HepG2 (cell line): ENCODE measurements around the gene PGGT1B. TPM values are rescaled to one million over a fixed set of nuclear protein-coding genes. Genes with fewer than 3 reads are reported as not detected.

ENCODE experiments used
- ARNT ChIP-seq: fragments of 450-650 bp; IDR thresholded peaks from 2 replicates; pipeline ENCODE4 v1.6.1; 2017
- CAMTA2 ChIP-seq: sonication (generic); formaldehyde crosslinking; IDR thresholded peaks from 2 replicates; pipeline ENCODE4 v1.4.0; 2020; ENCODE audit warnings: mild to moderate bottlenecking, missing genetic modification reagents, borderline replicate concordance
- ELF3 ChIP-seq: IDR thresholded peaks from 2 replicates; pipeline ENCODE4 v1.6.1; 2016; ENCODE audit warnings: missing genetic modification reagents, missing compliant biosample characterization
- GATAD2A ChIP-seq: IDR thresholded peaks from 2 replicates; pipeline ENCODE4 v1.6.1; 2016
- GTF3A ChIP-seq: sonication (generic); formaldehyde crosslinking; conservative IDR thresholded peaks from 2 replicates; pipeline ENCODE4 v1.4.0; 2020; ENCODE audit warnings: mild to moderate bottlenecking, missing genetic modification reagents
- HOXA5 ChIP-seq: sonication (generic); formaldehyde crosslinking; IDR thresholded peaks from 2 replicates; pipeline ENCODE4 v1.4.0; 2020; ENCODE audit warnings: missing genetic modification reagents
- KLF15 ChIP-seq: sonication (generic); formaldehyde crosslinking; IDR thresholded peaks from 2 replicates; pipeline ENCODE4 v1.8.1; 2023; ENCODE audit warnings: borderline replicate concordance, mild to moderate bottlenecking, inconsistent platforms, missing genetic modification reagents, mixed read lengths
- MAFK ChIP-seq, 2 experiments: IDR thresholded peaks in 1 of 2; conservative IDR thresholded peaks in 1 of 2; 2 replicates each; pipeline ENCODE4 v1.6.1; 2011; ENCODE audit warnings: improper control_type of control experiment in 2 of 2, low read length in 2 of 2
- NFE2L2 ChIP-seq: fragments of 150-350 bp; IDR thresholded peaks from 2 replicates; pipeline ENCODE4 v1.6.1; 2014; ENCODE audit warnings: low read length
- NONO ChIP-seq, 2 experiments: fragments of 450-650 bp in 1 of 2; sonication (generic) in 1 of 2; formaldehyde crosslinking in 1 of 2; IDR thresholded peaks in 1 of 2; conservative IDR thresholded peaks in 1 of 2; 2 replicates each; pipeline versions ENCODE4 v1.6.1 to v1.8.0; 2017 to 2022; ENCODE audit warnings: mild to moderate bottlenecking in 1 of 2, missing genetic modification reagents in 1 of 2, moderate library complexity in 1 of 2
- RARA ChIP-seq: IDR thresholded peaks from 2 replicates; pipeline ENCODE4 v1.6.1; 2016; ENCODE audit warnings: missing genetic modification reagents, missing compliant biosample characterization
- RFXANK ChIP-seq: IDR thresholded peaks from 2 replicates; pipeline ENCODE4 v1.6.1; 2016
- SMARCE1 ChIP-seq: fragments of 450-650 bp; IDR thresholded peaks from 2 replicates; pipeline ENCODE4 v1.6.1; 2017; ENCODE audit warnings: borderline replicate concordance
- SYNCRIP ChIP-seq: fragments of 200-400 bp; formaldehyde crosslinking; IDR thresholded peaks from 2 replicates; pipeline ENCODE4 v1.6.1; 2018; ENCODE audit warnings: mild to moderate bottlenecking, low read depth, low read length; ENCODE audit not compliant: insufficient read depth
- TBX2 ChIP-seq: sonication (generic); formaldehyde crosslinking; IDR thresholded peaks from 2 replicates; pipeline ENCODE4 v1.5.0; 2020; ENCODE audit warnings: missing genetic modification reagents, mild to moderate bottlenecking, borderline replicate concordance
- TCF7 ChIP-seq: sonication (generic); IDR thresholded peaks from 2 replicates; pipeline ENCODE4 v1.6.1; 2016; ENCODE audit warnings: antibody characterized with exemption, low read depth
- ZBTB26 ChIP-seq: IDR thresholded peaks from 2 replicates; pipeline ENCODE4 v1.6.1; 2016; ENCODE audit warnings: missing compliant biosample characterization, missing genetic modification reagents, borderline replicate concordance
- ZNF205 ChIP-seq: IDR thresholded peaks from 2 replicates; pipeline ENCODE4 v1.6.1; 2018; ENCODE audit warnings: missing biosample characterization, missing genetic modification reagents
- ZNF30 ChIP-seq: sonication (generic); formaldehyde crosslinking; IDR thresholded peaks from 2 replicates; pipeline ENCODE4 v1.5.0; 2020; ENCODE audit warnings: mild to moderate bottlenecking, missing genetic modification reagents
- ZNF547 ChIP-seq: sonication (generic); formaldehyde crosslinking; IDR thresholded peaks from 2 replicates; pipeline ENCODE4 v1.5.1; 2020; ENCODE audit warnings: mild to moderate bottlenecking, missing genetic modification reagents
- ZNF552 ChIP-seq: sonication (generic); formaldehyde crosslinking; IDR thresholded peaks from 2 replicates; pipeline ENCODE4 v1.9.0; 2022; ENCODE audit warnings: missing genetic modification reagents, mild to moderate bottlenecking, borderline replicate concordance
- ZNF558 ChIP-seq: sonication (generic); formaldehyde crosslinking; IDR thresholded peaks from 2 replicates; pipeline ENCODE4 v1.9.0; 2022; ENCODE audit warnings: mild to moderate bottlenecking, missing genetic modification reagents, borderline replicate concordance
- polyA plus RNA-seq, 8 experiments: library from polyadenylated mRNA; depleted of rRNA in 3 of 8; stranded (reverse) in 7 of 8; unstranded in 1 of 8; fragments of >200 nt; fragmentation: Illumina TruSeq in 4 of 8; extraction: Trizol in 4 of 8; gene quantifications; 2 replicates each; pipeline versions ENCODE4 v1.2.1 to v1.2.3, GENCODE V29; 2011 to 2016; ENCODE audit warnings: low read depth in 4 of 8, missing spikeins in 1 of 8, mixed read lengths in 1 of 8; ENCODE audit not compliant: insufficient read depth in 1 of 8
- total RNA-seq, 5 experiments: library from RNA; depleted of rRNA; stranded (reverse); fragments of >200 nt; fragmentation: Illumina TruSeq; extraction: Trizol; gene quantifications; 2 replicates each; pipeline ENCODE4 v1.2.3, GENCODE V29; 2016; ENCODE audit warnings: low read depth in 1 of 5
- TF ChIP-seq, protein P1 (sequence below): sonication (generic); formaldehyde crosslinking; IDR thresholded peaks from 2 replicates; pipeline ENCODE4 v1.9.0; 2021; ENCODE audit warnings: missing genetic modification reagents, mild to moderate bottlenecking, borderline replicate concordance
- TF ChIP-seq, protein P2 (sequence below): sonication (generic); formaldehyde crosslinking; IDR thresholded peaks from 2 replicates; pipeline ENCODE4 v1.4.0; 2020; ENCODE audit warnings: mild to moderate bottlenecking, low read depth, missing genetic modification reagents
- TF ChIP-seq, protein P3 (sequence below): sonication (generic); formaldehyde crosslinking; IDR thresholded peaks from 2 replicates; pipeline ENCODE4 v1.4.0; 2020; ENCODE audit warnings: mild to moderate bottlenecking, missing genetic modification reagents, borderline replicate concordance

PGGT1B gene
- total and polyA plus RNA-seq, 2 of the 13 experiments (the other 11 are each of a cell fraction or from before 2014, with no cell fraction given), result 2.4 to 42.7 TPM

DNA sequence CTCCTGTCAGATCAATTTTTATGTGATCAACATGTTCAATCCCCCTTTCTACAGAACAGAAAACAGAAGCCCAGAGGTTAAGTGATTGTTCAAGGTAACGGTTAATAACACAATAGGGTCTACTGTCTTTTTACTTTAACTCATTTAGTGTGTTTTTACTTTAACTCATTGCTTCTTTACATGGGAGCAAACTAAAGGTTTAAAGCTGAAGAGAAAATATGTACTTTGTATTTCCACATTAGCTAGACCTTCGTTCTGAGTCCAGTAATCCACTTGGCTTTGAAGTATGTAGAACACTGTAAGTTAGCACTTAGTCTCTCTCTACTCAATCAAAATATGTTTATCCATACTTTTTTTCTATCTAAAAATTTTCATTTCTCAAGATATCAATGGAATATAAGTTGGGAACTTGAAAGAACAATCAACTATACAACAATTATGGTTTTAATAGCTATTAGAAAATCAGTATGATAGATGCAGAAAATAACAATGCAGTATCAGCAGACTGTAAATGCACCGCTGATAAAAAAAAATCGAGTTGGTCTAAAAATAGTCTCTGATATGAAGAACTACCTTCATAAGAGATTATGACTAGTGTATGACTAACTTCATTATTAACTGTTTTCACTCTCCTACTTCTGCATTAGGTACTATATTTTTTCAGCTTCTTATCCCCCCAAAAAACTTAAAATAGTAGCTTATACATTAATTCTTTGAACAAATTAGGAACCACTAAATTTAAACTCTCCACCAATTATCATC lies 20.6 kb downstream of the PGGT1B start (continued):
- TF ChIP-seq RARA (CRISPR knock-in tag), result 0 out of 2 replicates have a peak, but pooled peaks have one; percentile 43
- TF ChIP-seq, protein P1, sequence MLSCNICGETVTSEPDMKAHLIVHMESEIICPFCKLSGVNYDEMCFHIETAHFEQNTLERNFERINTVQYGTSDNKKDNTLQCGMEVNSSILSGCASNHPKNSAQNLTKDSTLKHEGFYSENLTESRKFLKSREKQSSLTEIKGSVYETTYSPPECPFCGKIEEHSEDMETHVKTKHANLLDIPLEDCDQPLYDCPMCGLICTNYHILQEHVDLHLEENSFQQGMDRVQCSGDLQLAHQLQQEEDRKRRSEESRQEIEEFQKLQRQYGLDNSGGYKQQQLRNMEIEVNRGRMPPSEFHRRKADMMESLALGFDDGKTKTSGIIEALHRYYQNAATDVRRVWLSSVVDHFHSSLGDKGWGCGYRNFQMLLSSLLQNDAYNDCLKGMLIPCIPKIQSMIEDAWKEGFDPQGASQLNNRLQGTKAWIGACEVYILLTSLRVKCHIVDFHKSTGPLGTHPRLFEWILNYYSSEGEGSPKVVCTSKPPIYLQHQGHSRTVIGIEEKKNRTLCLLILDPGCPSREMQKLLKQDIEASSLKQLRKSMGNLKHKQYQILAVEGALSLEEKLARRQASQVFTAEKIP (CRISPR knock-in tag), result no peak
- no peak for TF ChIP-seq SMARCE1
- TF ChIP-seq ZNF30 (CRISPR knock-in tag), result no peak
- TF ChIP-seq NFE2L2, result no peak
- TF ChIP-seq TBX2 (CRISPR knock-in tag), result no peak
- TF ChIP-seq ARNT, result no peak
- peak; percentile 73 for TF ChIP-seq TCF7
- TF ChIP-seq CAMTA2 (CRISPR knock-in tag), result no peak
- TF ChIP-seq KLF15 (CRISPR knock-in tag), result no peak
- TF ChIP-seq ZBTB26 (CRISPR knock-in tag), result no peak
- TF ChIP-seq, protein P2, sequence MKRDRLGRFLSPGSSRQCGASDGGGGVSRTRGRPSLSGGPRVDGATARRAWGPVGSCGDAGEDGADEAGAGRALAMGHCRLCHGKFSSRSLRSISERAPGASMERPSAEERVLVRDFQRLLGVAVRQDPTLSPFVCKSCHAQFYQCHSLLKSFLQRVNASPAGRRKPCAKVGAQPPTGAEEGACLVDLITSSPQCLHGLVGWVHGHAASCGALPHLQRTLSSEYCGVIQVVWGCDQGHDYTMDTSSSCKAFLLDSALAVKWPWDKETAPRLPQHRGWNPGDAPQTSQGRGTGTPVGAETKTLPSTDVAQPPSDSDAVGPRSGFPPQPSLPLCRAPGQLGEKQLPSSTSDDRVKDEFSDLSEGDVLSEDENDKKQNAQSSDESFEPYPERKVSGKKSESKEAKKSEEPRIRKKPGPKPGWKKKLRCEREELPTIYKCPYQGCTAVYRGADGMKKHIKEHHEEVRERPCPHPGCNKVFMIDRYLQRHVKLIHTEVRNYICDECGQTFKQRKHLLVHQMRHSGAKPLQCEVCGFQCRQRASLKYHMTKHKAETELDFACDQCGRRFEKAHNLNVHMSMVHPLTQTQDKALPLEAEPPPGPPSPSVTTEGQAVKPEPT (CRISPR knock-in tag), result no peak
- TF ChIP-seq ZNF205 (CRISPR knock-in tag), result peak; percentile 60; the same call in 1 of the 2 replicates
- TF ChIP-seq ZNF547 (CRISPR knock-in tag), result no peak
- TF ChIP-seq GTF3A (CRISPR knock-in tag), result no peak
- peak; percentile 77 for TF ChIP-seq GATAD2A (CRISPR knock-in tag)
- no peak for TF ChIP-seq NONO (IDR thresholded peaks at IDR 0.05)
- TF ChIP-seq NONO (CRISPR knock-in tag; conservative IDR thresholded peaks at IDR 0.05), result no peak
- TF ChIP-seq, protein P3, sequence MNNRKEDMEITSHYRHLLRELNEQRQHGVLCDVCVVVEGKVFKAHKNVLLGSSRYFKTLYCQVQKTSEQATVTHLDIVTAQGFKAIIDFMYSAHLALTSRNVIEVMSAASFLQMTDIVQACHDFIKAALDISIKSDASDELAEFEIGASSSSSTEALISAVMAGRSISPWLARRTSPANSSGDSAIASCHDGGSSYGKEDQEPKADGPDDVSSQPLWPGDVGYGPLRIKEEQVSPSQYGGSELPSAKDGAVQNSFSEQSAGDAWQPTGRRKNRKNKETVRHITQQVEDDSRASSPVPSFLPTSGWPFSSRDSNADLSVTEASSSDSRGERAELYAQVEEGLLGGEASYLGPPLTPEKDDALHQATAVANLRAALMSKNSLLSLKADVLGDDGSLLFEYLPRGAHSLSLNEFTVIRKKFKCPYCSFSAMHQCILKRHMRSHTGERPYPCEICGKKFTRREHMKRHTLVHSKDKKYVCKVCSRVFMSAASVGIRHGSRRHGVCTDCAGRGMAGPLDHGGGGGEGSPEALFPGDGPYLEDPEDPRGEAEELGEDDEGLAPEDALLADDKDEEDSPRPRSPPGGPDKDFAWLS (CRISPR knock-in tag), result no peak
- TF ChIP-seq MAFK (conservative IDR thresholded peaks at IDR 0.05 in 1 of 2, IDR thresholded peaks at IDR 0.05 in 1 of 2; ENCODE audit: low read length in 2 of 2), result no peak
- TF ChIP-seq ELF3 (CRISPR knock-in tag), result no peak
- no peak for TF ChIP-seq ZNF558 (CRISPR knock-in tag)
- no peak for TF ChIP-seq ZNF552 (CRISPR knock-in tag)
- TF ChIP-seq SYNCRIP, result no peak
- no peak for TF ChIP-seq HOXA5
- TF ChIP-seq RFXANK (CRISPR knock-in tag), result no peak
